Stimulated activated CD8-positive, alpha-beta memory T cell treated with anti-CD3 and anti-CD28 coated beads, Interleukin-15, amount 100 ng/mL, for 4 hours (primary cell): ENCODE measurements around the gene CFAP70.
"Not testable (repeated sequence)": the region's sequence is repeated elsewhere in the genome, so short reads cannot be mapped to it uniquely, and the experiment has no call there.

Source experiments
- DNase-seq, 2 donors: peaks; one replicate each; pipeline ENCODE4 v3.0.0-alpha.2; 2020; ENCODE audit warnings: low read depth in 2 of 2

Gene CFAP70

GRCh38 chr10:73339436-73339835, 19.2 kb downstream of the CFAP70 start:
- no peak for DNase-seq

GRCh38 chr10:73338801-73339368, 19.8 kb downstream of the CFAP70 start:
- no peak for DNase-seq

GRCh38 chr10:73333202-73333601, 25.5 kb downstream of the CFAP70 start:
- DNase-seq, result no peak

DNA sequence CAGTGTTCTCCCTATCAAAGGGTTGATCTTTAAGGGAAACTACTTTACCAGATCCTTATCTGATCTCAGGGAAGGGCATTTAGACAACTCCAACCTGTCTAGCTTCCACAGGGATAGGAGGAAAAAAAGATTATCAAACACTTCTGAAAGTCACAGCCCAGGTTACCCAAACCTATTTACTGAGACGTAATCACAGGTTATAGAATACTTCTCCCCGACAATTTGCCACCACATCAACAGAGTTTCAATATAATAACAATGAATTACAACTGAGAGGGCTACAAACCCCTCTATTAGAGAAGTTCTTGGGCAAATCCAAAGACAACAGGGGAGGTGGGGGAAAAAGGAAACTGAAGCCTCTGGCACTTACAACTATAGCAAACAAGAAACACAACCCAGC, 26.3 kb downstream of the CFAP70 start:
- no peak for DNase-seq

DNA sequence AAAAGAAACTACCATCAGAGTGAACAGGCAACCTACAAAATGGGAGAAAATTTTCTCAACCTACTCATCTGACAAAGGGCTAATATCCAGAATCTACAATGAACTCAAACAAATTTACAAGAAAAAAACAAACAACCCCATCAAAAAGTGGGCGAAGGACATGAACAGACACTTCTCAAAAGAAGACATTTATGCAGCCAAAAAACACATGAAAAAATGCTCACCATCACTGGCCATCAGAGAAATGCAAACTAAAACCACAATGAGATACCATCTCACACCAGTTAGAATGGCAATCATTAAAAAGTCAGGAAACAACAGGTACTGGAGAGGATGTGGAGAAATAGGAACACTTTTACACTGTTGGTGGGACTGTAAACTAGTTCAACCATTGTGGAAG, 30.1 kb downstream of the CFAP70 start:
- DNase-seq, result not testable (repeated sequence)

GRCh38 chr10:73325290-73325689, 33.4 kb downstream of the CFAP70 start:
- DNase-seq, result not testable (repeated sequence)

DNA sequence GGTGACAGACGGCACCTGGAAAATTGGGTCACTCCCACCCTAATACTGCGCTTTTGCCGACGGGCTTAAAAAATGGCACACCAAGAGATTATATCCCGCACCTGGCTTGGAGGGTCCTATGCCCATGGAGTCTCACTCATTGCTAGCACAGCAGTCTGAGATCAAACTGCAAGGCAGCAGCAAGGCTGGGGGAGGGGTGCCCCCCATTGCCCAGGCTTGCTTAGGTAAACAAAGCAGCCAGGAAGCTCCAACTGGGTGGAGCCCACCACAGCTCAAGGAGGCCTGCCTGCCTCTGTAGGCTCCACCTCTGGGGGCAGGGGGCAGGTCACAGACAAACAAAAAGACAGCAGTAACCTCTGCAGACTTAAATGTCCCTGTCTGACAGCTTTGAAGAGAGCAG, 35.1 kb downstream of the CFAP70 start:
- not testable (repeated sequence) for DNase-seq

DNA sequence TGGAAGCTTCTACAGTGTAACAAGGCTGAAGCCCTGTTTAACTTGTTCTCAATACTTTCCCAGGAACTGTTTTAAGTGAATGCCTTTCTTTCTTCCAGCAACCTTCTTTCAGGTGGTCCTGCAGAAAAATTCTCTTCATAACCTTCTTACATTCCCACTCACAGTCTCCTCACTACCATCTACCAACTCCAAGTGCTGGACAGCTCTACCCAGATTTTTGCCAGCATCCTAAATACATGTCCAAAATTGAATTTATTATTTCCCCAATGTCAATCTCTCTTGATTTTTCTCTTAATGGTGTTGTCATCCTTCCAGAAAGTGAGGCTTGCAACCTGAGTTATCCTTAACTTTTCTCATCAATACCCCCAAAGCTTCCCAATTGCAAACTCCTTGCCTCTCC, 48.2 kb downstream of the CFAP70 start:
- DNase-seq, result no peak

- DNase-seq, result no peak
These were observed 51.4 kb downstream of the CFAP70 start for GRCh38 chr10:73307203-73307800.

GRCh38 chr10:73306171-73306708, 52.4 kb downstream of the CFAP70 start:
- DNase-seq, result no peak

- DNase-seq, result no peak
These were observed 61.7 kb downstream of the CFAP70 start for GRCh38 chr10:73296946-73297345.

- DNase-seq, result no peak
These were observed 65.2 kb downstream of the CFAP70 start for GRCh38 chr10:73293461-73293860.

- no peak for DNase-seq
These were observed 68.7 kb downstream of the CFAP70 start for GRCh38 chr10:73289958-73290357.

- no peak for DNase-seq
These were observed 71.2 kb downstream of the CFAP70 start for GRCh38 chr10:73287441-73287840.

DNA sequence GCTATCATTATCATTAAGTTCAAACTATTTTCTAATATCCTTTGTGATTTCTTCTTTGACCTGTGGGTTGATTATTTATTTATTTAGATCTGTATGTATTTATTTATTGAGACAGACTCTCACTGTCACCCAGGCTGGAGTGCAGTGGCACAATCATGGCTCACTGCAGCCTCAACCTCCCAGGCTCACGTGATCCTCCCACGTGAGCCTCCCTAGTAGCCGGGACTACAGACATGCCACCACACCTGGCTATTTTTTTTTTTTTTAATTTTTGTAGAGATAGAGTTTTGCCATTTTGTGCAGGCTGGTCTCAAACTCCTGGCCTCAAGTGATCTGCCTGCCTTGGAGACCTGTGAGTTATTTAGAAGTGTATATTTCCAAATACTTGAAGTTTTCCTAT, 77.6 kb downstream of the CFAP70 start:
- DNase-seq, result no peak

DNA sequence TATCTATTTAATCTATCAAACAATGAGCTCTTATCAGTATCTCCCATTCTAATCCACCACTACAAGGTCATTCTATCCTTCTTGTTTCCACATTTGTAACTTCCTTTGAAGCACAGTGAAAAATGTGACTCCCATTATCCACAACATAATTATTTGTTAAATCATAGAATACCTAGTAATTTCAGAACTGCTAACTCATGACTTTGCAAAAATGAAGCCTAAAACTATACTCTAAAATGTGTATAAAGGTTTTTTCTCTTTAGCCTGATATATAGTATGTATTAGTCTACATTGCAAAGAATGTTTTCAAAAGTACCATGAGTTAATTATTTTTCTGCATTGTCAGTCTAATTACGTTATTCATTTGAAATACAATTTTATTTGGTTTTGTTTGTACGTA, 94.2 kb downstream of the CFAP70 start:
- DNase-seq, result no peak

- DNase-seq, result no peak
These were observed 94.8 kb downstream of the CFAP70 start for GRCh38 chr10:73263693-73264347.

DNA sequence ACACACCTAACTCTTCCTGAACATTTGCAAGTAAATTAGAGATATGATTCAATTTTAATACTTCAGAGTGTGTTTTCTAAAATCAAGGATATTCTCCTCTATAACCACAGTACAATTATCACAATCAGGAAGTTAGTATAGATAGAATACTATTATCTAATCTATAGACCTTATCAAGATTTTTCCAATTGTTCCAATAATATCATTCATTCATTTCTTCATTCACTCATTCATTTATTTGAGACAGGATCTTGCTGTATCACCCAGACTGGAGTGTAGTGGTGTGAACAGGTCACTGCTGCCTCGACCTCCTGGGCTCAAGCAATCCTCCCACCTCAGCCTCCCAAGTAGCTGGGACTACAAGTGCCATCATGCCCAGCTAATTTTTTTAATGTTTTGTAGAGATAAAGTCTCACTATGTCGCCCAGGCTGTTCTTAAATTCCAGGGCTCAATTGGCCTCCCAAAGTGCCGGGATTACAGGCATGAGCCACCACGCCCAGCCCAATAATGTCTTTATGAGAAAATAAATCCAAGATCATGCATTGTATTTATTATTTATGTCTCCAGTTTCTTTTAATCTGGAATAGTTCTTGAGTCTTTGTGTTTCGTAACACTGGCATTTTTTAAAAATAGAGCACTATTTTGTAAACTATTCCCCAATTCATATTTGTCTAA, 95.6 kb downstream of the CFAP70 start:
- no peak for DNase-seq

DNA sequence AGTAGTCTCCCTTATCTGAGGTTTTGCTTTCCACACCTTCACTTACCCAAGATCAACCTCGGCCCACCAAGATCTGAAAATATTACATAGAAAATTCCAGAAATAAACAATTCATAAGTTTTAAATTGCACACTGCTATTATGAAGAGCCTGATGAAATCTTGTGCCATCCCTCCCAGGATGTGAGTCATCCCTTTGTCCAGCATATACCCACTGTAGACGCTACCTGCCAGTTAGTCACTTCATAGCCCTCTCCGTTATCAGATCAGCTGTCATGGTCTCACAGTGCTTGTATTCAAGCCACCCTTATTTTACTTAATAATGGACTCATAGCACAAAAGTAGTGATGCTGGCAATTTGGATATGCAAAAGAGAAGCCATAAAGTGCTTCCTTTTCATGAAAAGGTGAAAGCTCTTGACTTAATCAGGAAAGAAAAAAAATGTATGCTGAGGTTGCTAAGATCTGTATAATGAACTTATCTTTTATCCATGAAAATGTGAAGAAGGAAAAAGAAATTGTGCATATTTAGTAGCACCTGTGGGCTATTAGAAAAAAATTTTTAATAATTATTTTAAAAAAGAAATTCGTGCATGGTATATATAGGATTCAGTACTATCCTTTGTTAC, 96.4 kb downstream of the CFAP70 start:
- no peak for DNase-seq

DNA sequence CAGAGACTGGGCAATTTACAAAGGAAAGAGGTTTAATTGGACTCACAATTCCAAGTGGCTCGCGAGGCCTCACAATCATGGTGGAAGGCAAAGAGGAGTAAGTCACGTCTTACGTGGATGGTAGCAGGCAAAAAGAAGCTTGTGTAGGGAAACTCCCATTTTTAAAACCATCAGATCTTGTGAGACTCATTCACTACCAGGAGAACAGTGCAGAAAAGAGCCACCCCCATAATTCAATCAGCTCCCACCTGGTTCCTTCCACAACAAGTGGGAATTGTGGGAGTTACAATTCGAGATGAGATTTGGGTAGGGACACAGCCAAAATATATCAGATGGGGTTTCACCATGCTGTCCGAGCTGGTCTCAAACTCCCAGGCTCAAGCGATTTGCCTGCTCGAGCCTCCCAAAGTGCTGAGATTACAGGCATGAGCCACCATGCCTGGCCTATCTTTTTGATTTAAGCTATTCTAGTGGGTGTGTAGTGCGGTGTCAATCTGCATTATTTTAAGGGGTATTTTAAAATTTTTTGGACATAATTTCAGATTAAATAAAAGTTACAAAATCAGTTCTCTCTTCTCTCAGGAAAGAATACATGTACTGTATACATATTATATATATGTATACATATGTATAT, 97.2 kb downstream of the CFAP70 start:
- no peak for DNase-seq

- not testable (repeated sequence) for DNase-seq
These were observed 100.1 kb downstream of the CFAP70 start for GRCh38 chr10:73258612-73259011.

DNA sequence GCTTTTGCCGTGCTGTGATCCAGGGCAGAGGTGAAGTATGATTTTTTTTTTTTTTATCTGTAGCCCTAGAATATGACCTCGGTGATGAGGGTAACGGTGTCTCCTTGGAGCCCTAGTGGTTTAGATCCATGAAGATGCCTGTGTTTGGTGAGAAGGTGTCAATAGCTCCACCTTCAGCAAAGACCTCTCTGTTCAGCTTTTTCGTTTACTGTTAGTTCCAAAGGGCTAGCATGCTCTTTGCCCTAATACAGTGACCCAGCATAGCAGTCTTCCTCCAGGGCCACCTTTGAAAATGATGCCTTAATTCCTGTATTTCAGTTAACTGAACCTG, 105.5 kb downstream of the CFAP70 start:
- no peak for DNase-seq
